Caco-2 (cell line): Measurements from ENCODE around the gene ST6GALNAC2. TPM values are rescaled to one million over a fixed set of nuclear protein-coding genes. Genes with fewer than 3 reads are reported as not detected.

ENCODE experiments used
- BruUV-seq: library from RNA; stranded (reverse); fragments of 400-500 nt; replicated peaks from 2 replicates; lab custom pipeline; 2021; lab: Mats Ljungman, UMichigan
- CTCF ChIA-PET: fragments of 300-600 bp; sonication (Branson Sonifier 250); formaldehyde crosslinking; loops from one replicate; lab custom pipeline; 2022; ENCODE audit warnings: antibody characterized with exemption; lab: Charles Lee
- POLR2A ChIA-PET: fragments of 300-600 bp; sonication (Branson Sonifier 250); formaldehyde crosslinking; loops from one replicate; lab custom pipeline; 2022; ENCODE audit warnings: antibody characterized with exemption; lab: Charles Lee
- DNase-seq, 2 experiments: peaks; one replicate each; pipeline versions ENCODE4 v3.0.0 to v3.0.0-alpha.2; 2020 to 2022
- H3K27me3 ChIP-seq: replicated peaks from 2 replicates; pipeline ENCODE4 v1.6.0; 2011; ENCODE audit warnings: low read length; ENCODE audit not compliant: control insufficient read depth, insufficient read depth
- H3K36me3 ChIP-seq: 2 replicates; pipeline ENCODE4 v1.5.1; 2011; ENCODE audit warnings: low read length; ENCODE audit not compliant: control insufficient read depth, insufficient read depth
- H3K4me1 ChIP-seq: fragments of 250-450 bp; sonication (Bioruptor Pico); 2 replicates; pipeline ENCODE4 v1.5.1; 2020; ENCODE audit warnings: mild to moderate bottlenecking
- H3K4me3 ChIP-seq: 2 replicates; pipeline ENCODE4 v1.5.1; 2011; ENCODE audit warnings: low read depth, mild to moderate bottlenecking, control low read depth, low read length
- H3K9me3 ChIP-seq: fragments of 250-450 bp; sonication (Bioruptor Pico); 2 replicates; pipeline ENCODE4 v1.5.1; 2020; ENCODE audit warnings: mild to moderate bottlenecking, moderate library complexity
- H3K27ac Mint-ChIP-seq: one replicate; pipeline ENCODE4 v1.8.0; 2022; ENCODE audit warnings: mixed read lengths; ENCODE audit not compliant: unreplicated experiment
- H3K27me3 Mint-ChIP-seq: one replicate; pipeline ENCODE4 v1.8.0; 2022; ENCODE audit warnings: mixed read lengths; ENCODE audit not compliant: insufficient read depth, unreplicated experiment
- H3K36me3 Mint-ChIP-seq: one replicate; pipeline ENCODE4 v1.8.0; 2022; ENCODE audit warnings: mild to moderate bottlenecking, mixed read lengths; ENCODE audit not compliant: insufficient read depth, unreplicated experiment
- H3K4me1 Mint-ChIP-seq: one replicate; pipeline ENCODE4 v1.8.0; 2022; ENCODE audit warnings: low read depth, mixed read lengths; ENCODE audit not compliant: unreplicated experiment
- H3K4me3 Mint-ChIP-seq: one replicate; pipeline ENCODE4 v1.8.0; 2022; ENCODE audit warnings: mild to moderate bottlenecking, moderate library complexity, mixed read lengths; ENCODE audit not compliant: unreplicated experiment
- H3K9me3 Mint-ChIP-seq: one replicate; pipeline ENCODE4 v1.8.0; 2022; ENCODE audit warnings: mixed read lengths; ENCODE audit not compliant: unreplicated experiment
- intact Hi-C: fragments of 100-400 bp; cut with micrococcal nuclease; formaldehyde crosslinking; loops from one replicate; pipeline ENCODE4 v1.10.0; 2022; ENCODE audit not compliant: unreplicated experiment
- total RNA-seq: library from RNA; stranded (reverse); gene quantifications from 2 replicates; pipeline ENCODE4 v1.2.3, GENCODE V29; 2022
- TF ChIP-seq, protein P1 (sequence below), 2 experiments: fragments of 200-600 bp in 1 of 2; IDR thresholded peaks; 1 replicate in 1 of 2; 2 replicates in 1 of 2; pipeline versions ENCODE4 v1.5.1 to v1.8.0; 2011 to 2022; ENCODE audit warnings: antibody characterized with exemption in 1 of 2, control low read depth in 1 of 2, inconsistent platforms in 1 of 2, low read depth in 1 of 2, low read length in 1 of 2, mild to moderate bottlenecking in 1 of 2, moderate library complexity in 1 of 2; ENCODE audit not compliant: insufficient read depth in 1 of 2, severe bottlenecking in 1 of 2, unreplicated experiment in 1 of 2

Gene ST6GALNAC2
- total RNA-seq, 1 experiment from 2014 or later, result 0.77 TPM

DNA sequence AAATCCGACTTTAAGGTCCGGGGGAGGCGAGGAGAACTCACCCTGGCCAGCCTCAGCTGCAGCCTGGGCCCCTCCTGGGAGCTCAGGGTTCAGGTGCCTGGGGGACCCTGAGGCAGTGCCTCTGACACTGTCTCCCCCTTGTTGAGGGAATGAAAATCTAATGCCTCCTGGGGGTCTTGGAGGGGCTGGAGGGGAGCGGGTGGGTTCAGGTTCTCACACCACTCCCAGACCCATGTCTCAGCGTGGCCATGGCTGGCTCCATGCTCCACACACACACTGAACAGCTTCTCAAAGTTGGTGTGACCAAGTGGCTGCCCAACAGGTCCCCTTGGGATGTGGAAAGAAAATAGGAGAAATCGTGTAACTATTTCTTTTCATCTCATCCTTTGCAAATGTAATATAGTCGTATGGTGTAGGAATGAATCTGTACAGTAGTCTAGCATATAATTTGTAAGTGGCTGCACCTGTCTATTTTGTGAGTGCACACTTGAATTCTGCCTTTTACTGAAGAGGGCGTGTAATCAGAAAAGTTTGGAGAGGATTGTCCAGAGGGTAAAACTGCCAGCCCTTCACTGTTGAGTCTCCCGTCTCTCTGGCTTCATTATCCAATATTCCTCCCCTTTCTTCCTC lies 46.6 kb downstream of the ST6GALNAC2 start:
- CTCF ChIA-PET, result interaction anchor here (2.3 kb wide), 1 partner anchor 18 kb away, joined by 21 read pairs; no protein-coding TSS in a partner anchor
- BruUV-seq, result no TSS peak

DNA sequence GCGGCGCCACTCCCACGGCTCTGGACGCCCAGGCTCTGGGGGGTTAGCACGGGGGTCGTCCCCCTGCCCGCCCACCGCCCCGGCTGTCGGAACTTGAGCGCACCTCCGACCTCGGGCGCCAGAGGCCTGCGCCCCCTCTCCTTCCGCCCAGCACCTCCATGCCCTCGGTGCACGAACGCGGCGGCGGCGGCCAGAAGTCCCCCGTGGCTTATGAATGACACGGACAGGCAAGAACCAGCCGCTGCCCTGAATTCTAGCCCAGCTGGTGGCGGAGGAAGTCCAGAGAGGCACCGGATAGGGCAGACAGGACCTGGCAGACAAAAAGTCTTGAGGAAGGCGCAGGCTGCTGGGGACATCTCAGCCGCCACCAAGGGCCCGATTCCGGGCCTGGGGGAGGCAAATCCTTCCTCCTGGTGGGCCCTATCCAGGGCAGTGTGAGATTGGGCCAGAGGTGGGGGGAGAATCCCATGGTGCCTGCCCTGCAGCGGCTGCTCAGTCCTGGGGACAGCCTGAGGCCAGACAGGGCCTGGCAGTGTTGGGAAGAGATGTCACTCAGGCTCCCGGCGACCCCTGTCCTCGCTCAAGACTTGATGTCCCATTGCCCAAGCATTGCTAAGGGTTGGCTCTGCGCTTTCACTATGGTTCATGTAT lies 47.3 kb downstream of the ST6GALNAC2 start:
- Mint-ChIP-seq H3K9me3 (no peaks in the 10 kb centered on the region), H3K27me3 (no peaks in the 10 kb centered on the region), H3K27ac (no peak overlapping the region), H3K4me1 (peaks cover 8% of the 10 kb centered on the region), H3K4me3 (no peak overlapping the region), H3K36me3 (peaks cover 5% of the 10 kb centered on the region)
- H3K4me3 ChIP-seq, result no peak overlapping the region
- POLR2A ChIA-PET, result no interaction called here
- H3K27me3 ChIP-seq, result no peaks in the 10 kb centered on the region
- no TSS peak for BruUV-seq
- intact Hi-C loops, result no loop called here
- DNase-seq, result no peak
- H3K36me3 ChIP-seq, result no peaks in the 10 kb centered on the region
- peaks cover 9% of the 10 kb centered on the region for H3K4me1 ChIP-seq
- CTCF ChIA-PET, result interaction anchor here (0.6 kb wide), 2 partner anchors 15 to 71 kb away, joined by 3 read pairs; partner anchors contain the start of gene AANAT
- no peaks in the 10 kb centered on the region for H3K9me3 ChIP-seq
- TF ChIP-seq, protein P1, sequence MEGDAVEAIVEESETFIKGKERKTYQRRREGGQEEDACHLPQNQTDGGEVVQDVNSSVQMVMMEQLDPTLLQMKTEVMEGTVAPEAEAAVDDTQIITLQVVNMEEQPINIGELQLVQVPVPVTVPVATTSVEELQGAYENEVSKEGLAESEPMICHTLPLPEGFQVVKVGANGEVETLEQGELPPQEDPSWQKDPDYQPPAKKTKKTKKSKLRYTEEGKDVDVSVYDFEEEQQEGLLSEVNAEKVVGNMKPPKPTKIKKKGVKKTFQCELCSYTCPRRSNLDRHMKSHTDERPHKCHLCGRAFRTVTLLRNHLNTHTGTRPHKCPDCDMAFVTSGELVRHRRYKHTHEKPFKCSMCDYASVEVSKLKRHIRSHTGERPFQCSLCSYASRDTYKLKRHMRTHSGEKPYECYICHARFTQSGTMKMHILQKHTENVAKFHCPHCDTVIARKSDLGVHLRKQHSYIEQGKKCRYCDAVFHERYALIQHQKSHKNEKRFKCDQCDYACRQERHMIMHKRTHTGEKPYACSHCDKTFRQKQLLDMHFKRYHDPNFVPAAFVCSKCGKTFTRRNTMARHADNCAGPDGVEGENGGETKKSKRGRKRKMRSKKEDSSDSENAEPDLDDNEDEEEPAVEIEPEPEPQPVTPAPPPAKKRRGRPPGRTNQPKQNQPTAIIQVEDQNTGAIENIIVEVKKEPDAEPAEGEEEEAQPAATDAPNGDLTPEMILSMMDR (IDR thresholded peaks at IDR 0.05; ENCODE audit: insufficient read depth in 1 of 2, low read depth in 1 of 2, low read length in 1 of 2, severe bottlenecking in 1 of 2, unreplicated experiment in 1 of 2), result no peak

More for the DNA sequence above, 46.6 kb downstream of the ST6GALNAC2 start:
- H3K9me3 ChIP-seq, result no peaks in the 10 kb centered on the region
- no peaks in the 10 kb centered on the region for H3K27me3 ChIP-seq
- H3K36me3 ChIP-seq, result no peaks in the 10 kb centered on the region
- intact Hi-C loops, result no loop called here
- no peak overlapping the region for H3K4me3 ChIP-seq
- Mint-ChIP-seq H3K36me3 (peaks cover 5% of the 10 kb centered on the region), H3K27ac (no peak overlapping the region), H3K27me3 (no peaks in the 10 kb centered on the region), H3K9me3 (no peaks in the 10 kb centered on the region), H3K4me3 (no peak overlapping the region), H3K4me1 (peaks cover 8% of the 10 kb centered on the region)
- POLR2A ChIA-PET, result no interaction called here
- H3K4me1 ChIP-seq, result peaks cover 9% of the 10 kb centered on the region
- TF ChIP-seq, protein P1 (IDR thresholded peaks at IDR 0.05; ENCODE audit: insufficient read depth in 1 of 2, low read depth in 1 of 2, low read length in 1 of 2, severe bottlenecking in 1 of 2, unreplicated experiment in 1 of 2), result no peak
- no peak for DNase-seq

DNA sequence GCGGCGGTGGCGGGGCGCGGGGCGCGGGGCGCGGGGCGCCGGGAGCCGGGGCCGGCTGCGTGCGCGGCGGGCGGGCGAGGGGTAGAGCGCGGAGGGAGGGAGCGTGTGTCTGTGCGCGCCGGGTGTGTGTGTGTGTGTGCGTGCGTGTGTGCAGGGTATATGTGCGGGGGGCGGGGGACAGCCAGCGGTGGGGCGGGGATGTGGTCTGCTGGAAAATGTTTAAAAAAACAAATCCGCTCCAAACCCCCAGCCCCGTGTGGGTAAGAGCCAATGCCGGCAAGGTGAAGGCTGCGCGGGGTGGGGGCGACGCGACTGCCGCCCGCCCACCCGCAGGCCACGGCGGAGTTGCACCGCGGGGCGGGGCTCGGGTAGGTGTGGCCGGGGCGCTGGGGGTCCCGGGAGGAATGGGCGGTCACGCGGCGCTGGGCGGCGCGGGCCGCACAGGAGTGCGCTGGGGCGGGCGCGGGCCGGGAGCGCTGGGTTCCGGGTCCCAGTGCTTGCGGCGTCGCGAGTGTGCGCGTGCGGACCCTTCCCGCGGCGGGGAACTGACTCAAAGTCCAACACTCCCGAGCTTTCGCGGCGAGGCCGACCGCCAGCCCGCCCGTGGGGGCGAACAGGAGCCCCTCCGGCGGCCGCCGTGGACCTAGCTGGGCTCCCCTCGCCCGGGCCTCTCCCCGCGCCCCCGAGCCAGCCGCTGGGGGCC lies 47.9 kb downstream of the ST6GALNAC2 start, which contains the start of gene CYGB:
TSS of gene CYGB (minus strand) at position 132 of the 703 bp plus-strand sequence. CDS start 167 bp downstream, outside the sequence.
- no peaks in the 10 kb centered on the region for H3K36me3 ChIP-seq
- CTCF ChIA-PET, result interaction anchor here (0.6 kb wide), 2 partner anchors 15 to 71 kb away, joined by 3 read pairs; partner anchors contain the start of gene AANAT
- Mint-ChIP-seq H3K27me3 (no peaks in the 10 kb centered on the region), H3K27ac (no peak within 1 kb of the TSS), H3K4me3 (no peak within 1 kb of the TSS), H3K9me3 (no peaks in the 10 kb centered on the region), H3K4me1 (peaks cover 11% of the 10 kb centered on the region), H3K36me3 (peaks cover 5% of the 10 kb centered on the region)
- peaks cover 15% of the 10 kb centered on the region for H3K4me1 ChIP-seq
- DNase-seq, result no peak
- POLR2A ChIA-PET, result no interaction called here
- TF ChIP-seq, protein P1 (IDR thresholded peaks at IDR 0.05; ENCODE audit: insufficient read depth in 1 of 2, low read depth in 1 of 2, low read length in 1 of 2, severe bottlenecking in 1 of 2, unreplicated experiment in 1 of 2), result no peak
- no peaks in the 10 kb centered on the region for H3K9me3 ChIP-seq
- no peak within 1 kb of the TSS for H3K4me3 ChIP-seq
- BruUV-seq, result no TSS peak
- intact Hi-C loops, result no loop called here
- H3K27me3 ChIP-seq, result no peaks in the 10 kb centered on the region
